Fibroblast of villous mesenchyme (primary cell): ENCODE data around the gene SPTBN5. TPM values are rescaled to one million over a fixed set of nuclear protein-coding genes. Genes with fewer than 3 reads are reported as not detected.

ENCODE experiments used
- DNase-seq: peaks from one replicate; pipeline ENCODE4 v3.0.0-alpha.2; 2010; ENCODE audit warnings: low read depth
- H3K4me3 ChIP-seq: 2 replicates; pipeline ENCODE4 v1.5.1; 2011; ENCODE audit warnings: low read depth, mild to moderate bottlenecking, low read length
- CTCF ChIP-seq: IDR thresholded peaks from 2 replicates; pipeline ENCODE4 v1.5.1; 2012; ENCODE audit warnings: low read depth, mild to moderate bottlenecking, low read length; ENCODE audit not compliant: insufficient read depth
- total RNA-seq: library from RNA; depleted of rRNA; stranded (reverse); fragments of >200 nt; gene quantifications from 2 replicates; pipeline ENCODE4 v1.2.3, GENCODE V29; 2012

SPTBN5 gene
- total RNA-seq, 1 donor: 0.43 TPM

DNA sequence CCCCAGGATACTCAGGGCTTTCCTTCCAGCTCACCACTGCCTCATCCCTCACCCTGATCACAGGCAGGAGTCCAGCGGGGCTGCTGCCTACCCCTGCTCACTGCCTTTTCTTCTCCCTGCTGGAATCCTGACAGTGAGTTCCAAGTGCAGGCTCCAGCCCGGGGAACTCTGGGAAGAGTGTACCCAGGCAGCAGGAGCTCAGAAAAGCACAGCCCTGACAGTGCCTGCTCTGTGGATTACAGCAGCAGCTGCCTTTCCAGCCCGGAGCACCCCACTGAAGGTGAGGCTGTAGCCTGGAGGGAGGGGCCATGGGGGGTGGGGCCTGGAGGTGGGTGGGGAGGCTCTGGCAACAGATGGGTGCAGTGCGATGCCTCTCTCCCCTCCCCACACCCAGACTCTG is 72.0 kb downstream of the SPTBN5 start:
- no peak for TF ChIP-seq CTCF
- no peak for DNase-seq
- no peak overlapping the region for H3K4me3 ChIP-seq

GRCh38 chr15:41820791-41821423 is 72.9 kb downstream of the SPTBN5 start:
- no peak for DNase-seq
- no peak overlapping the region for H3K4me3 ChIP-seq
- TF ChIP-seq CTCF: no peak

GRCh38 chr15:41819455-41820050 is 74.3 kb downstream of the SPTBN5 start:
- DNase-seq: no peak
- TF ChIP-seq CTCF: no peak
- H3K4me3 ChIP-seq: no peak overlapping the region

DNA sequence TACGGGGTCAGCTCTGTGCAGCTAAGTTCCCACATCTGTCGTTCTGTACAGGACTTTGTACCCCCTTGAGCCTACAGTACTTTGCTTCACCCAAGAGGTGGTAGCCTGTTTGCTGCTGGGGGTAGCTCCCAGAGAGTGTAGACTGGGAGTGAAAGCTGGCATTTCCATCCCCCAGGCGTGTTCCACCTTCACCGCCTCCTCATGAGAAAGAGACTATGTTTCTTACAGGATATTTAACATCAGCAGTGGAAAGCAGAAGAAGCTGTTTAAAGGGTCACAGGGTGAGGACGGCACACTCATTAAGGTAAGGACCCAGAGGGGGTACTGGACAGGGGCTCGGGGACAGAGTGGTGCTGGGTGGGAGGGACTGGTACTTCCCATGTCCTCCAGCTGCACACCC is 76.1 kb downstream of the SPTBN5 start:
- no peak for TF ChIP-seq CTCF
- H3K4me3 ChIP-seq: no peak overlapping the region
- DNase-seq: no peak

DNA sequence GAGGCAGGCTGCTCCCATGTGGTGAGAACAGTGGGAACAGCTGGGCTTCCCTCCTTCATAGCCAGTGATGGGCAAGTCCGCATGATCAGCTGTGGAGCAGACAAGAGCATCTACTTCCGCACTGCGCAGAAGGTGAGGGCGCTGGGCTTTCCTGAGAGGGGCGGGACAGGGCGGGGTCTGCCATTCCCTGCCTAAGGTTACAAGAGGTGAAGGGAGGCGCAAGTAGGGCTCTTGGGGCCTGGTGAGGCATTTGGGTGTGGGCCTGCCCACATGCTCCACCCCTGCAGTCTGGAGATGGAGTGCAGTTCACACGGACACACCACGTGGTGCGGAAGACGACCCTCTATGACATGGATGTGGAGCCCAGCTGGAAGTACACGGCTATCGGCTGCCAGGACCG is 76.5 kb downstream of the SPTBN5 start:
- no peak for TF ChIP-seq CTCF
- H3K4me3 ChIP-seq: no peak overlapping the region
- DNase-seq: no peak

GRCh38 chr15:41816788-41817187 is 77.1 kb downstream of the SPTBN5 start:
- no peak for TF ChIP-seq CTCF
- H3K4me3 ChIP-seq: no peak overlapping the region
- no peak for DNase-seq

DNA sequence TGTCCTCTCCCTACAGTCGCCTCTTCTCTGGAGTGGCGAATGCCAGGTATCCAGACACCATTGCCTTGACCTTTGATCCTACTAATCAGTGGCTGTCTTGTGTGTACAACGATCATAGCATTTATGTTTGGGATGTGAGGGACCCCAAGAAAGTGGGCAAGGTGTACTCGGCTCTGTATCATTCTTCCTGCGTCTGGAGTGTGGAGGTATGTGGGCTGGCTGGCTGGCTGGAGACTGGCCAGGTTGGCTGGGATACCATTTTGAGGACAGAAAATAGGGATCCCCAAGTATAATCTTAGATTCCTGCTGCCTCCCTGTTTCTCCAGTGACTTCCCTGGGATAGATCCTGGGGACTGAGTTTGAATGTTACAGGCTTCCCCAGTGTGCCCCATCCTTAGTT is 79.3 kb downstream of the SPTBN5 start:
- no peak overlapping the region for H3K4me3 ChIP-seq
- no peak for TF ChIP-seq CTCF
- DNase-seq: no peak
